Heart left ventricle (tissue), 16 donors: ENCODE data around the gene PACRG. TPM values are rescaled to one million over a fixed set of nuclear protein-coding genes. Genes with fewer than 3 reads are reported as not detected.
A peak's percentile ranks its signal among the peaks of the same experiment; 100 is the strongest.

Experiments used
- ATAC-seq, 4 donors: fragments of 200-7000 bp; cut with Tn5 transposase; one replicate each; pipeline ENCODE4 v1.9.1; 2020 to 2022; ENCODE audit warnings: moderate library complexity in 4 of 4, mild to moderate bottlenecking in 3 of 4, moderate number of reproducible peaks in 1 of 4
- DNase-seq, 5 donors: peaks; one replicate each; pipeline ENCODE4 v3.0.0-alpha.2; 2020
- H3K27ac ChIP-seq, 12 donors: fragments of 200-600 bp; sonication (generic) in 4 of 12; one replicate each; pipeline versions ENCODE4 v1.5.0 to v1.8.0; 2016 to 2022; ENCODE audit warnings: mild to moderate bottlenecking in 2 of 12
- H3K27me3 ChIP-seq, 9 donors: fragments of 200-600 bp; sonication (generic) in 2 of 9; one replicate each; pipeline versions ENCODE4 v1.5.1 to v1.8.0; 2016 to 2022; ENCODE audit warnings: mild to moderate bottlenecking in 3 of 9
- H3K36me3 ChIP-seq, 9 donors: fragments of 200-600 bp; sonication (generic) in 2 of 9; one replicate each; pipeline versions ENCODE4 v1.5.0 to v1.8.0; 2018 to 2022; ENCODE audit warnings: mild to moderate bottlenecking in 2 of 9
- H3K4me1 ChIP-seq, 12 donors: fragments of 200-600 bp; sonication (generic) in 4 of 12; one replicate each; pipeline versions ENCODE4 v1.5.0 to v1.8.0; 2016 to 2022; ENCODE audit warnings: mild to moderate bottlenecking in 3 of 12
- H3K4me3 ChIP-seq, 12 donors: fragments of 200-600 bp; sonication (generic) in 4 of 12; one replicate each; pipeline versions ENCODE4 v1.5.0 to v1.8.0; 2017 to 2022; ENCODE audit warnings: mild to moderate bottlenecking in 9 of 12, moderate library complexity in 4 of 12
- H3K9me3 ChIP-seq, 12 donors: fragments of 200-600 bp; sonication (generic) in 4 of 12; one replicate each; pipeline versions ENCODE4 v1.5.0 to v1.8.0; 2016 to 2022; ENCODE audit warnings: mild to moderate bottlenecking in 1 of 12
- CTCF ChIP-seq, 12 donors: fragments of 200-600 bp; sonication (generic) in 4 of 12; IDR thresholded peaks; one replicate each; pipeline versions ENCODE4 v1.5.0 to v1.8.0; 2018 to 2022; ENCODE audit warnings: antibody characterized with exemption in 12 of 12, mild to moderate bottlenecking in 5 of 12
- POLR2A ChIP-seq, 2 donors: fragments of 450-650 bp; IDR thresholded peaks; one replicate each; pipeline ENCODE4 v1.6.1; 2017; ENCODE audit warnings: antibody characterized with exemption in 2 of 2, mild to moderate bottlenecking in 2 of 2, moderate library complexity in 2 of 2
- WGBS, 4 donors: extraction: QIAGEN DNeasy Blood & Tissue Kit in 2 of 4; methylation state at CpG; one replicate each; pipeline versions ENCODE4 v1.1.5 to v1.1.7; 2013 to 2018; 5-methylcytosine and 5-hydroxymethylcytosine counted together
- intact Hi-C, 10 donors: fragments of 100-400 bp; cut with DNase I; formaldehyde crosslinking; loops; one replicate each; pipeline versions ENCODE4 v1.11.1 to v1.14.2; 2022
- polyA plus RNA-seq, 2 donors: library from polyadenylated mRNA; stranded (reverse); fragments of 200-250 nt; gene quantifications; one replicate each; pipeline ENCODE4 v1.2.3, GENCODE V29; 2013
- total RNA-seq, 9 donors: library from RNA; depleted of rRNA in 2 of 9; stranded (reverse); fragments of >200 nt in 2 of 9; fragmentation: NEBNext Ultra II Directional in 3 of 9; extraction: Animal tissue kit (Norgen Biotek cat#: 25700) in 3 of 9; gene quantifications; one replicate each; pipeline versions ENCODE4 v1.1.0 to v1.2.4, GENCODE V29; 2016 to 2023
- donor health status: ischemic (EF 13 %, LVEDD 7.1; RV severe dilation, severe dysfunction).
- donor health status: healthy with polysubstance abuse.
- donor health status: DM: no; HTN: yes; CAD: no.
- donor health status: DM: no; HTN: no; CAD: no.
- donor health status: ischemic (EF 25% LVEDD 6.9; RV normal size, moderate dysfunction).
- donor health status: ischemic (EF 25% LVEDD 5.7; RV mildly dilated, moderate dysfunction).
- donor health status: healthy.
- donor health status: DM: yes; HTN: yes; CAD: no.
- donor health status: ischemic (EF 35%, LVEDD 5.7; RV mildly dilated, moderate dysfunction).
- donor health status: nonischemic (EF 11% LVEDD 7.7; RV severe dilation, severe dysfunction).
- donor health status: DM: yes; HTN: yes; CAD: no.
- donor health status: PGD.
- donor health status: ischemic (EF 29% LVEDD 5.4; RV normal size, mild dysfunction).
- donor health status: nonischemic (EF 23%, LVEDD 6.1; RV moderate dilation, normal function).

Gene PACRG
- total and polyA plus RNA-seq, 11 donors = 2.0 to 83.3 (median 11.8) TPM

- intact Hi-C loops = loop anchor here in 2 of 10 donors (10.0 kb wide), 1 partner anchor 312 kb away; no protein-coding TSS in a partner anchor
- no peak for TF ChIP-seq POLR2A (IDR thresholded peaks at IDR 0.05)
- no peak for TF ChIP-seq CTCF (IDR thresholded peaks at IDR 0.05)
- DNase-seq = no peak
- Histone ChIP-seq H3K36me3 (no peaks in the 10 kb centered on the region), H3K4me1 (no peaks in the 10 kb centered on the region), H3K27me3 (no peaks in the 10 kb centered on the region), H3K27ac (no peak overlapping the region), H3K4me3 (no peak overlapping the region), H3K9me3 (peaks cover 0 to 6% (median 0%) of the 10 kb centered on the region in 12 donors)
- WGBS, 4 donors = 92 to 94% (median 93%) methylated on average over 3 of the region's 3 CpGs
- ATAC-seq = no peak
Observed at GRCh38 chr6:163166507-163166906, 438.7 kb downstream of the PACRG start.

GRCh38 chr6:163169521-163169920 lies 441.7 kb downstream of the PACRG start:
- no peak for ATAC-seq
- no peak for DNase-seq
- TF ChIP-seq CTCF (IDR thresholded peaks at IDR 0.05) (no peak), POLR2A (IDR thresholded peaks at IDR 0.05) (no peak)
- Histone ChIP-seq H3K9me3 (peaks cover 0 to 6% (median 0%) of the 10 kb centered on the region in 12 donors), H3K4me3 (no peak overlapping the region), H3K36me3 (no peaks in the 10 kb centered on the region), H3K27ac (no peak overlapping the region), H3K4me1 (no peaks in the 10 kb centered on the region), H3K27me3 (no peaks in the 10 kb centered on the region)
- intact Hi-C loops = loop anchor here in 2 of 10 donors (10.0 kb wide), 1 partner anchor 315 kb away; no protein-coding TSS in a partner anchor
- 94% methylated on average over 11 of the region's 11 CpGs for WGBS, 4 donors

GRCh38 chr6:163170294-163170883 lies 442.6 kb downstream of the PACRG start:
- DNase-seq (no peak), ATAC-seq (no peak)
- TF ChIP-seq CTCF (IDR thresholded peaks at IDR 0.05) = peak; percentile 41 to 64 (median 52)
- no peak for TF ChIP-seq POLR2A (IDR thresholded peaks at IDR 0.05)
- intact Hi-C loops = loop anchor here in 4 of 10 donors (10.0 kb wide), 1 partner anchor 1754 kb away; no protein-coding TSS in a partner anchor
- Histone ChIP-seq H3K36me3 (no peaks in the 10 kb centered on the region), H3K4me1 (no peaks in the 10 kb centered on the region), H3K4me3 (no peak overlapping the region), H3K27ac (no peak overlapping the region), H3K9me3 (peaks cover 0 to 6% (median 0%) of the 10 kb centered on the region in 12 donors), H3K27me3 (no peaks in the 10 kb centered on the region)
- WGBS, 4 donors = 92 to 96% (median 93%) methylated on average over 14 of the region's 14 CpGs

- DNase-seq (no peak), ATAC-seq (no peak)
- intact Hi-C loops = loop anchor here in 4 of 10 donors (10.0 kb wide), 1 partner anchor 1751 kb away; no protein-coding TSS in a partner anchor
- H3K4me1 ChIP-seq = no peaks in the 10 kb centered on the region
- H3K9me3 ChIP-seq = peaks cover 0 to 6% (median 0%) of the 10 kb centered on the region in 12 donors
- no peaks in the 10 kb centered on the region for H3K27me3 ChIP-seq
- H3K27ac ChIP-seq = no peak overlapping the region
- WGBS, 4 donors = 79 to 92% (median 90%) methylated on average over 6 of the region's 6 CpGs
- H3K4me3 ChIP-seq = no peak overlapping the region
- TF ChIP-seq CTCF (IDR thresholded peaks at IDR 0.05) (no peak), POLR2A (IDR thresholded peaks at IDR 0.05) (no peak)
- H3K36me3 ChIP-seq = no peaks in the 10 kb centered on the region
Observed at GRCh38 chr6:163173741-163174140, 446.0 kb downstream of the PACRG start.
